Measurements from ENCODE around the gene IFNLR1.

Gene IFNLR1

GRCh38 chr1:24161270-24161669, 25.8 kb downstream of the IFNLR1 start (continued):
- TF ChIP-seq TOX (CRISPR knock-in tag; IDR thresholded peaks at IDR 0.05; ENCODE audit: borderline replicate concordance): no peak
- TF ChIP-seq, protein P1, sequence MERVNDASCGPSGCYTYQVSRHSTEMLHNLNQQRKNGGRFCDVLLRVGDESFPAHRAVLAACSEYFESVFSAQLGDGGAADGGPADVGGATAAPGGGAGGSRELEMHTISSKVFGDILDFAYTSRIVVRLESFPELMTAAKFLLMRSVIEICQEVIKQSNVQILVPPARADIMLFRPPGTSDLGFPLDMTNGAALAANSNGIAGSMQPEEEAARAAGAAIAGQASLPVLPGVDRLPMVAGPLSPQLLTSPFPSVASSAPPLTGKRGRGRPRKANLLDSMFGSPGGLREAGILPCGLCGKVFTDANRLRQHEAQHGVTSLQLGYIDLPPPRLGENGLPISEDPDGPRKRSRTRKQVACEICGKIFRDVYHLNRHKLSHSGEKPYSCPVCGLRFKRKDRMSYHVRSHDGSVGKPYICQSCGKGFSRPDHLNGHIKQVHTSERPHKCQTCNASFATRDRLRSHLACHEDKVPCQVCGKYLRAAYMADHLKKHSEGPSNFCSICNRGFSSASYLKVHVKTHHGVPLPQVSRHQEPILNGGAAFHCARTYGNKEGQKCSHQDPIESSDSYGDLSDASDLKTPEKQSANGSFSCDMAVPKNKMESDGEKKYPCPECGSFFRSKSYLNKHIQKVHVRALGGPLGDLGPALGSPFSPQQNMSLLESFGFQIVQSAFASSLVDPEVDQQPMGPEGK (CRISPR knock-in tag; IDR thresholded peaks at IDR 0.05; ENCODE audit: borderline replicate concordance): no peak
- TF ChIP-seq BACH2 (CRISPR knock-in tag; IDR thresholded peaks at IDR 0.05; ENCODE audit: borderline replicate concordance): no peak
- no peak for TF ChIP-seq ZFP30 (CRISPR knock-in tag; IDR thresholded peaks at IDR 0.05)
- TF ChIP-seq ZFP3 (CRISPR knock-in tag; IDR thresholded peaks at IDR 0.05): no peak

- TF ChIP-seq TCF4 (CRISPR knock-in tag; IDR thresholded peaks at IDR 0.05; ENCODE audit: borderline replicate concordance) (no peak), ZFP30 (CRISPR knock-in tag; IDR thresholded peaks at IDR 0.05) (no peak), ZC3H10 (CRISPR knock-in tag; IDR thresholded peaks at IDR 0.05) (no peak), TSHZ2 (CRISPR knock-in tag; IDR thresholded peaks at IDR 0.05) (no peak), ARNTL (CRISPR knock-in tag; IDR thresholded peaks at IDR 0.05; ENCODE audit: borderline replicate concordance, low read depth) (no peak), CSDC2 (CRISPR knock-in tag; IDR thresholded peaks at IDR 0.05) (no peak), ZNF8 (CRISPR knock-in tag; IDR thresholded peaks at IDR 0.05) (no peak), PPARA (CRISPR knock-in tag; IDR thresholded peaks at IDR 0.05; ENCODE audit: borderline replicate concordance) (no peak), ZFP3 (CRISPR knock-in tag; IDR thresholded peaks at IDR 0.05) (no peak), ESRRG (CRISPR knock-in tag; IDR thresholded peaks at IDR 0.05) (no peak), TOX (CRISPR knock-in tag; IDR thresholded peaks at IDR 0.05; ENCODE audit: borderline replicate concordance) (no peak), OSR1 (CRISPR knock-in tag; IDR thresholded peaks at IDR 0.05) (no peak), SNAI2 (CRISPR knock-in tag; IDR thresholded peaks at IDR 0.05) (no peak), ISL1 (CRISPR knock-in tag; IDR thresholded peaks at IDR 0.05) (no peak), BACH2 (CRISPR knock-in tag; IDR thresholded peaks at IDR 0.05; ENCODE audit: borderline replicate concordance) (no peak)
- TF ChIP-seq, protein P2, sequence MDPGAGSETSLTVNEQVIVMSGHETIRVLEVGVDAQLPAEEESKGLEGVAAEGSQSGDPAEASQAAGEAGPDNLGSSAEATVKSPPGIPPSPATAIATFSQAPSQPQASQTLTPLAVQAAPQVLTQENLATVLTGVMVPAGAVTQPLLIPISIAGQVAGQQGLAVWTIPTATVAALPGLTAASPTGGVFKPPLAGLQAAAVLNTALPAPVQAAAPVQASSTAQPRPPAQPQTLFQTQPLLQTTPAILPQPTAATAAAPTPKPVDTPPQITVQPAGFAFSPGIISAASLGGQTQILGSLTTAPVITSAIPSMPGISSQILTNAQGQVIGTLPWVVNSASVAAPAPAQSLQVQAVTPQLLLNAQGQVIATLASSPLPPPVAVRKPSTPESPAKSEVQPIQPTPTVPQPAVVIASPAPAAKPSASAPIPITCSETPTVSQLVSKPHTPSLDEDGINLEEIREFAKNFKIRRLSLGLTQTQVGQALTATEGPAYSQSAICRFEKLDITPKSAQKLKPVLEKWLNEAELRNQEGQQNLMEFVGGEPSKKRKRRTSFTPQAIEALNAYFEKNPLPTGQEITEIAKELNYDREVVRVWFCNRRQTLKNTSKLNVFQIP (CRISPR knock-in tag; IDR thresholded peaks at IDR 0.05; ENCODE audit: borderline replicate concordance, low read depth): no peak
- TF ChIP-seq, protein P3, sequence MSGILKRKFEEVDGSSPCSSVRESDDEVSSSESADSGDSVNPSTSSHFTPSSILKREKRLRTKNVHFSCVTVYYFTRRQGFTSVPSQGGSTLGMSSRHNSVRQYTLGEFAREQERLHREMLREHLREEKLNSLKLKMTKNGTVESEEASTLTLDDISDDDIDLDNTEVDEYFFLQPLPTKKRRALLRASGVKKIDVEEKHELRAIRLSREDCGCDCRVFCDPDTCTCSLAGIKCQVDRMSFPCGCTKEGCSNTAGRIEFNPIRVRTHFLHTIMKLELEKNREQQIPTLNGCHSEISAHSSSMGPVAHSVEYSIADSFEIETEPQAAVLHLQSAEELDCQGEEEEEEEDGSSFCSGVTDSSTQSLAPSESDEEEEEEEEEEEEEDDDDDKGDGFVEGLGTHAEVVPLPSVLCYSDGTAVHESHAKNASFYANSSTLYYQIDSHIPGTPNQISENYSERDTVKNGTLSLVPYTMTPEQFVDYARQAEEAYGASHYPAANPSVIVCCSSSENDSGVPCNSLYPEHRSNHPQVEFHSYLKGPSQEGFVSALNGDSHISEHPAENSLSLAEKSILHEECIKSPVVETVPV (CRISPR knock-in tag; IDR thresholded peaks at IDR 0.05): no peak
- ATAC-seq: no peak
Measured at GRCh38 chr1:24159366-24159765, 27.7 kb downstream of the IFNLR1 start.

- peak; percentile 78 for ATAC-seq
- TF ChIP-seq ZNF8 (CRISPR knock-in tag; IDR thresholded peaks at IDR 0.05) (no peak), PPARA (CRISPR knock-in tag; IDR thresholded peaks at IDR 0.05; ENCODE audit: borderline replicate concordance) (no peak), TCF4 (CRISPR knock-in tag; IDR thresholded peaks at IDR 0.05; ENCODE audit: borderline replicate concordance) (no peak), BACH2 (CRISPR knock-in tag; IDR thresholded peaks at IDR 0.05; ENCODE audit: borderline replicate concordance) (no peak), OSR1 (CRISPR knock-in tag; IDR thresholded peaks at IDR 0.05) (no peak), ZC3H10 (CRISPR knock-in tag; IDR thresholded peaks at IDR 0.05) (no peak), SNAI2 (CRISPR knock-in tag; IDR thresholded peaks at IDR 0.05) (no peak), GLIS3 (CRISPR knock-in tag; IDR thresholded peaks at IDR 0.05) (no peak), RARB (CRISPR knock-in tag; IDR thresholded peaks at IDR 0.05) (no peak), ESRRG (CRISPR knock-in tag; IDR thresholded peaks at IDR 0.05) (no peak), ARNTL (CRISPR knock-in tag; IDR thresholded peaks at IDR 0.05; ENCODE audit: borderline replicate concordance, low read depth) (no peak), ZFP3 (CRISPR knock-in tag; IDR thresholded peaks at IDR 0.05) (no peak), TSHZ2 (CRISPR knock-in tag; IDR thresholded peaks at IDR 0.05) (no peak), ZFP30 (CRISPR knock-in tag; IDR thresholded peaks at IDR 0.05) (no peak)
- TF ChIP-seq, protein P1 (CRISPR knock-in tag; IDR thresholded peaks at IDR 0.05; ENCODE audit: borderline replicate concordance): no peak
- TF ChIP-seq, protein P3 (CRISPR knock-in tag; IDR thresholded peaks at IDR 0.05): no peak
Measured at GRCh38 chr1:24157918-24158481, 29.1 kb downstream of the IFNLR1 start.

All from SK-N-SH treated with all-trans-retinoic acid at 6 μM for 48 hours (cell line).